Measurements from ENCODE around the gene SMYD2. TPM values are rescaled to one million over a fixed set of nuclear protein-coding genes. Genes with fewer than 3 reads are reported as not detected.

SMYD2 gene
- total RNA-seq = 64.8 and 135 TPM in 2 replicates

GRCh38 chr1:214281021-214281719 is at the start of gene SMYD2:
Gene SMYD2 (plus strand): TSS chr1:214281159. CDS start chr1:214281255, 96 bp downstream.
- peak; percentile 23 for DNase-seq (ENCODE audit: low read depth)

- no peak for DNase-seq (ENCODE audit: low read depth)
These were observed 46.9 kb upstream of the SMYD2 start for GRCh38 chr1:214233856-214234634.

- DNase-seq (ENCODE audit: low read depth) = no peak
These were observed 46.3 kb upstream of the SMYD2 start for GRCh38 chr1:214234635-214235025.

- no peak for DNase-seq (ENCODE audit: low read depth)
These were observed 44.5 kb upstream of the SMYD2 start for GRCh38 chr1:214236477-214236876.

- DNase-seq (ENCODE audit: low read depth) = no peak
These were observed 39.9 kb upstream of the SMYD2 start for GRCh38 chr1:214241060-214241459.

GRCh38 chr1:214244252-214244651 is 36.7 kb upstream of the SMYD2 start:
- no peak for DNase-seq (ENCODE audit: low read depth)

GRCh38 chr1:214244841-214245240 is 36.1 kb upstream of the SMYD2 start:
- DNase-seq (ENCODE audit: low read depth) = no peak

GRCh38 chr1:214247501-214248041 is 33.4 kb upstream of the SMYD2 start:
- no peak for DNase-seq (ENCODE audit: low read depth)

- DNase-seq (ENCODE audit: low read depth) = peak; percentile 54
These were observed 32.5 kb upstream of the SMYD2 start for GRCh38 chr1:214248311-214249085.

GRCh38 chr1:214249651-214250050 is 31.3 kb upstream of the SMYD2 start:
- DNase-seq (ENCODE audit: low read depth) = no peak

GRCh38 chr1:214251354-214251753 is 29.6 kb upstream of the SMYD2 start:
- DNase-seq (ENCODE audit: low read depth) = no peak

- DNase-seq (ENCODE audit: low read depth) = no peak
These were observed 25.4 kb upstream of the SMYD2 start for GRCh38 chr1:214255509-214255908.

- DNase-seq (ENCODE audit: low read depth) = peak; percentile 65
These were observed 21.5 kb upstream of the SMYD2 start for GRCh38 chr1:214259353-214259977.

- no peak for DNase-seq (ENCODE audit: low read depth)
These were observed 20.3 kb upstream of the SMYD2 start for GRCh38 chr1:214260561-214261205.

- peak; percentile 81 for DNase-seq (ENCODE audit: low read depth)
These were observed 19.5 kb upstream of the SMYD2 start for GRCh38 chr1:214261206-214262123.

- DNase-seq (ENCODE audit: low read depth) = peak; percentile 99
These were observed 16.8 kb upstream of the SMYD2 start for GRCh38 chr1:214264196-214264595.

GRCh38 chr1:214264976-214265375 is 16.0 kb upstream of the SMYD2 start:
- DNase-seq (ENCODE audit: low read depth) = no peak

GRCh38 chr1:214270097-214270650 is 10.8 kb upstream of the SMYD2 start:
- no peak for DNase-seq (ENCODE audit: low read depth)

- DNase-seq (ENCODE audit: low read depth) = no peak
These were observed 9.6 kb upstream of the SMYD2 start for GRCh38 chr1:214271174-214271858.
